Keratinocyte (primary cell): ENCODE data around the gene YWHAB. TPM values are rescaled to one million over a fixed set of nuclear protein-coding genes. Genes with fewer than 3 reads are reported as not detected.

Experiments used
- DNase-seq: peaks from one replicate; pipeline ENCODE4 v3.0.0-alpha.2; 2011; ENCODE audit warnings: low read depth, missing footprints, low spot score
- FAIRE-seq: peaks from 2 replicates; lab custom pipeline; 2011; peaks lifted over from hg19 to GRCh38; lab: Jason Lieb, UNC
- H2AFZ ChIP-seq: 2 replicates; pipeline ENCODE4 v1.6.0; 2012; ENCODE audit warnings: low read length, control low read depth, inconsistent platforms; ENCODE audit not compliant: control insufficient read depth
- H3K27ac ChIP-seq: 2 replicates; pipeline ENCODE4 v1.5.1; 2011; ENCODE audit warnings: low read length; ENCODE audit not compliant: control insufficient read depth, insufficient read depth
- H3K27me3 ChIP-seq: 3 replicates; pipeline ENCODE4 v1.6.0; 2011; ENCODE audit warnings: low read length; ENCODE audit not compliant: control insufficient read depth, insufficient read depth; ENCODE audit errors: extremely low read depth
- H3K36me3 ChIP-seq, 2 experiments: 2 replicates in 1 of 2; 3 replicates in 1 of 2; pipeline ENCODE4 v1.5.1; 2011; ENCODE audit warnings: low read length in 2 of 2, mild to moderate bottlenecking in 1 of 2; ENCODE audit not compliant: control insufficient read depth in 2 of 2, insufficient read depth in 2 of 2; ENCODE audit errors: extremely low read depth in 1 of 2
- H3K4me1 ChIP-seq: 3 replicates; pipeline ENCODE4 v1.5.1; 2011; ENCODE audit warnings: low read length; ENCODE audit not compliant: control insufficient read depth, insufficient read depth; ENCODE audit errors: extremely low read depth
- H3K4me2 ChIP-seq: 3 replicates; pipeline ENCODE4 v1.6.0; 2011; ENCODE audit warnings: low read depth, low read length; ENCODE audit not compliant: control insufficient read depth, insufficient read depth; ENCODE audit errors: extremely low read depth
- H3K4me3 ChIP-seq, 3 experiments: fragments of 200-600 bp in 1 of 3; sonication (generic) in 1 of 3; 2 replicates in 2 of 3; 3 replicates in 1 of 3; pipeline ENCODE4 v1.5.1; 2011 to 2016; ENCODE audit warnings: low read length in 3 of 3, mild to moderate bottlenecking in 3 of 3, control low read depth in 2 of 3, inconsistent platforms in 1 of 3, low read depth in 1 of 3, mixed read lengths in 1 of 3, mixed run types in 1 of 3, moderate library complexity in 1 of 3; ENCODE audit not compliant: control insufficient read depth in 2 of 3, insufficient read depth in 2 of 3; ENCODE audit errors: extremely low read depth in 1 of 3
- H3K79me2 ChIP-seq: 2 replicates; pipeline ENCODE4 v1.6.0; 2012; ENCODE audit warnings: low read length; ENCODE audit not compliant: control insufficient read depth, insufficient read depth
- H3K9ac ChIP-seq: 3 replicates; pipeline ENCODE4 v1.6.0; 2011; ENCODE audit warnings: low read length; ENCODE audit not compliant: control insufficient read depth, insufficient read depth; ENCODE audit errors: extremely low read depth
- H3K9me1 ChIP-seq: 3 replicates; pipeline ENCODE4 v1.6.0; 2011; ENCODE audit warnings: low read length; ENCODE audit not compliant: control insufficient read depth, insufficient read depth; ENCODE audit errors: extremely low read depth
- H3K9me3 ChIP-seq: 2 replicates; pipeline ENCODE4 v1.5.1; 2012; ENCODE audit warnings: low read depth, low read length; ENCODE audit not compliant: control insufficient read depth
- H4K20me1 ChIP-seq: 3 replicates; pipeline ENCODE4 v1.6.0; 2011; ENCODE audit warnings: low read length; ENCODE audit not compliant: control insufficient read depth, insufficient read depth; ENCODE audit errors: extremely low read depth
- EZH2 ChIP-seq: IDR thresholded peaks from one replicate; pipeline ENCODE4 v1.6.1; 2012; ENCODE audit warnings: inconsistent platforms, mild to moderate bottlenecking, low read length, moderate library complexity
- dilution Hi-C: fragments of 300-500 bp; cut with MboI; formaldehyde crosslinking; loops from one replicate; pipeline ENCODE4 v1.7.0; 2020; ENCODE audit warnings: low sequenced_read_pairs; ENCODE audit not compliant: extremely low pct_ligation_motif_present
- polyA plus RNA-seq, 5 experiments: library from polyadenylated mRNA; depleted of rRNA in 3 of 5; stranded (reverse) in 3 of 5; stranded (forward) in 1 of 5; unstranded in 1 of 5; fragments of >200 nt; gene quantifications; 1 replicate in 1 of 5; 2 replicates in 3 of 5; 3 replicates in 1 of 5; pipeline versions ENCODE4 v1.2.1 to v1.2.3, GENCODE V29; 2011 to 2012; ENCODE audit warnings: missing spikeins in 2 of 5, low read depth in 1 of 5, low replicate concordance in 1 of 5
- TF ChIP-seq, protein P1 (sequence below), 3 experiments: IDR thresholded peaks in 1 of 3; conservative IDR thresholded peaks in 1 of 3; optimal IDR thresholded peaks in 1 of 3; 2 replicates in 2 of 3; 3 replicates in 1 of 3; pipeline versions ENCODE3 to v1.5.1; 2011; ENCODE audit warnings: low read length in 3 of 3, mild to moderate bottlenecking in 3 of 3, moderate library complexity in 2 of 3, control low read depth in 1 of 3, inconsistent platforms in 1 of 3; ENCODE audit not compliant: insufficient read depth in 2 of 3; ENCODE audit errors: extremely low read depth in 1 of 3

YWHAB gene
- polyA plus RNA-seq, 1 donor (not counting 4 experiments of a cell fraction or from before 2014, with no cell fraction given) = 214 TPM

GRCh38 chr20:44956410-44956809 is 70.9 kb downstream of the YWHAB start:
- FAIRE-seq (no peak), DNase-seq (no peak)
- Histone ChIP-seq H3K36me3 (peaks cover 39 to 41% of the 10 kb centered on the region in 2 experiments), H3K4me1 (peaks cover 26% of the 10 kb centered on the region), H3K27ac (no peak overlapping the region), H3K9me3 (no peaks in the 10 kb centered on the region), H3K79me2 (peaks cover 48% of the 10 kb centered on the region), H3K4me2 (no peak overlapping the region), H3K9me1 (peaks cover 3% of the 10 kb centered on the region), H3K4me3 (no peak overlapping the region), H3K27me3 (no peaks in the 10 kb centered on the region), H2AFZ (no peak overlapping the region), H4K20me1 (peaks cover 8% of the 10 kb centered on the region), H3K9ac (no peak overlapping the region)
- no peak for TF ChIP-seq EZH2
- TF ChIP-seq, protein P1, sequence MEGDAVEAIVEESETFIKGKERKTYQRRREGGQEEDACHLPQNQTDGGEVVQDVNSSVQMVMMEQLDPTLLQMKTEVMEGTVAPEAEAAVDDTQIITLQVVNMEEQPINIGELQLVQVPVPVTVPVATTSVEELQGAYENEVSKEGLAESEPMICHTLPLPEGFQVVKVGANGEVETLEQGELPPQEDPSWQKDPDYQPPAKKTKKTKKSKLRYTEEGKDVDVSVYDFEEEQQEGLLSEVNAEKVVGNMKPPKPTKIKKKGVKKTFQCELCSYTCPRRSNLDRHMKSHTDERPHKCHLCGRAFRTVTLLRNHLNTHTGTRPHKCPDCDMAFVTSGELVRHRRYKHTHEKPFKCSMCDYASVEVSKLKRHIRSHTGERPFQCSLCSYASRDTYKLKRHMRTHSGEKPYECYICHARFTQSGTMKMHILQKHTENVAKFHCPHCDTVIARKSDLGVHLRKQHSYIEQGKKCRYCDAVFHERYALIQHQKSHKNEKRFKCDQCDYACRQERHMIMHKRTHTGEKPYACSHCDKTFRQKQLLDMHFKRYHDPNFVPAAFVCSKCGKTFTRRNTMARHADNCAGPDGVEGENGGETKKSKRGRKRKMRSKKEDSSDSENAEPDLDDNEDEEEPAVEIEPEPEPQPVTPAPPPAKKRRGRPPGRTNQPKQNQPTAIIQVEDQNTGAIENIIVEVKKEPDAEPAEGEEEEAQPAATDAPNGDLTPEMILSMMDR (optimal IDR thresholded peaks at IDR 0.05 in 1 of 3, IDR thresholded peaks at IDR 0.05 in 1 of 3, conservative IDR thresholded peaks at IDR 0.05 in 1 of 3; ENCODE audit: extremely low read depth in 1 of 3, insufficient read depth in 2 of 3, low read length in 3 of 3) = no peak
- dilution Hi-C loops = no loop called here

Other genes starting within 250 kb of the YWHAB start
- 18.9 to 26.4 TPM (median 21.4 TPM) in 3 replicates for gene ADA, start 234.0 kb upstream of the YWHAB start, polyA plus RNA-seq
- 0.50 TPM in 1 of 3 replicates, not detected in the others for gene CCN5, start 170.3 kb upstream of the YWHAB start, polyA plus RNA-seq
- 0.03 TPM in 1 of 3 replicates, not detected in the others for gene KCNK15, start 139.8 kb upstream of the YWHAB start, polyA plus RNA-seq
- gene RIMS4, start 75.2 kb upstream of the YWHAB start, polyA plus RNA-seq = 0.01 TPM in 1 of 3 replicates, not detected in the others
- 27.2 to 31.4 TPM (median 29.8 TPM) in 3 replicates for gene PABPC1L, start 24.4 kb downstream of the YWHAB start, polyA plus RNA-seq
- 31.5 to 47.7 TPM (median 32.9 TPM) in 3 replicates for gene TOMM34, start 74.7 kb downstream of the YWHAB start, polyA plus RNA-seq
- gene STK4, start 80.8 kb downstream of the YWHAB start, polyA plus RNA-seq = 23.4 to 30.5 TPM (median 27.4 TPM) in 3 replicates
- 1.1 to 2.5 TPM (median 1.5 TPM) in 3 replicates for gene KCNS1, start 215.4 kb downstream of the YWHAB start, polyA plus RNA-seq
- 2.4 to 11.7 TPM (median 5.1 TPM) in 3 replicates for gene WFDC5, start 229.5 kb downstream of the YWHAB start, polyA plus RNA-seq
- 0.32 to 2.9 TPM (median 1.8 TPM) in 3 replicates for gene WFDC12, start 238.8 kb downstream of the YWHAB start, polyA plus RNA-seq